SKM-1 treated with dmso at 0.1 percent for 144 hours (cell line): ENCODE results near the gene DCUN1D3.
"Not testable (repeated sequence)": the region's sequence is repeated elsewhere in the genome, so short reads cannot be mapped to it uniquely, and the experiment has no call there.

ENCODE experiments used
- DNase-seq: peaks from one replicate; lab custom pipeline; 2025; ENCODE audit not compliant: unreplicated experiment; lab: John Stamatoyannopoulos, UW

DCUN1D3 gene

GRCh38 chr16:20833086-20833485 is 67.1 kb downstream of the DCUN1D3 start:
- DNase-seq, result no peak

GRCh38 chr16:20830372-20830771 is 69.8 kb downstream of the DCUN1D3 start:
- DNase-seq, result no peak

- DNase-seq, result no peak
Measured at GRCh38 chr16:20829536-20829935, 70.6 kb downstream of the DCUN1D3 start.

GRCh38 chr16:20826039-20826566 is 74.1 kb downstream of the DCUN1D3 start:
- DNase-seq, result no peak

- peak; percentile 8 for DNase-seq
Measured at GRCh38 chr16:20822521-20823325, 77.4 kb downstream of the DCUN1D3 start.

GRCh38 chr16:20821682-20822081 is 78.5 kb downstream of the DCUN1D3 start:
- DNase-seq, result no peak

GRCh38 chr16:20818929-20819585 is 81.1 kb downstream of the DCUN1D3 start:
- DNase-seq, result no peak

GRCh38 chr16:20814784-20815183 is 85.4 kb downstream of the DCUN1D3 start:
- DNase-seq, result no peak

GRCh38 chr16:20812510-20812909 is 87.6 kb downstream of the DCUN1D3 start:
- no peak for DNase-seq

- DNase-seq, result no peak
Measured at GRCh38 chr16:20811889-20812439, 88.2 kb downstream of the DCUN1D3 start.

- DNase-seq, result no peak
Measured at GRCh38 chr16:20807862-20808261, 92.3 kb downstream of the DCUN1D3 start.

GRCh38 chr16:20806168-20807050 is 93.7 kb downstream of the DCUN1D3 start, which contains the start of the genes ERI2 and REXO5:
ERI2 (minus strand) TSS chr16:20806472; CDS start chr16:20806430, 42 bp downstream.
REXO5 (plus strand) TSS chr16:20806527; CDS start chr16:20806954, 427 bp downstream.
- peak; percentile 85 for DNase-seq

- not testable (repeated sequence) for DNase-seq
Measured at GRCh38 chr16:20805684-20806167, 94.4 kb downstream of the DCUN1D3 start.
